Measurements from ENCODE around the gene PTPRE. TPM values are rescaled to one million over a fixed set of nuclear protein-coding genes. Genes with fewer than 3 reads are reported as not detected.

Gene PTPRE
- total RNA-seq, 1 donor from 2014 or later = 5.4 TPM

- TF ChIP-seq CTCF (conservative IDR thresholded peaks at IDR 0.05; ENCODE audit: low read depth, low read length) = no peak
- H3K4me3 ChIP-seq (ENCODE audit: low read depth, low read length) = no peak overlapping the region
- no peak for DNase-seq (ENCODE audit: low read depth)
These were observed 36.5 kb downstream of the PTPRE start for GRCh38 chr10:127943336-127943910.

- no peak overlapping the region for H3K4me3 ChIP-seq (ENCODE audit: low read depth, low read length)
- no peak for TF ChIP-seq CTCF (conservative IDR thresholded peaks at IDR 0.05; ENCODE audit: low read depth, low read length)
- no peak for DNase-seq (ENCODE audit: low read depth)
These were observed 37.4 kb downstream of the PTPRE start for GRCh38 chr10:127944256-127944655.

GRCh38 chr10:127945341-127945758 is 38.4 kb downstream of the PTPRE start:
- H3K4me3 ChIP-seq (ENCODE audit: low read depth, low read length) = no peak overlapping the region
- peak; percentile 26 for DNase-seq (ENCODE audit: low read depth)
- no peak for TF ChIP-seq CTCF (conservative IDR thresholded peaks at IDR 0.05; ENCODE audit: low read depth, low read length)

- DNase-seq (ENCODE audit: low read depth) = no peak
- TF ChIP-seq CTCF (conservative IDR thresholded peaks at IDR 0.05; ENCODE audit: low read depth, low read length) = no peak
- no peak overlapping the region for H3K4me3 ChIP-seq (ENCODE audit: low read depth, low read length)
These were observed 39.2 kb downstream of the PTPRE start for GRCh38 chr10:127945948-127946711.

GRCh38 chr10:127947211-127947610 is 40.3 kb downstream of the PTPRE start:
- H3K4me3 ChIP-seq (ENCODE audit: low read depth, low read length) = no peak overlapping the region
- DNase-seq (ENCODE audit: low read depth) = no peak
- no peak for TF ChIP-seq CTCF (conservative IDR thresholded peaks at IDR 0.05; ENCODE audit: low read depth, low read length)

GRCh38 chr10:127948791-127949190 is 41.9 kb downstream of the PTPRE start:
- no peak overlapping the region for H3K4me3 ChIP-seq (ENCODE audit: low read depth, low read length)
- DNase-seq (ENCODE audit: low read depth) = no peak
- TF ChIP-seq CTCF (conservative IDR thresholded peaks at IDR 0.05; ENCODE audit: low read depth, low read length) = no peak

GRCh38 chr10:127949831-127950230 is 42.9 kb downstream of the PTPRE start:
- DNase-seq (ENCODE audit: low read depth) = no peak
- H3K4me3 ChIP-seq (ENCODE audit: low read depth, low read length) = no peak overlapping the region
- TF ChIP-seq CTCF (conservative IDR thresholded peaks at IDR 0.05; ENCODE audit: low read depth, low read length) = no peak
